H1 (cell line): Measurements from ENCODE around the gene TMEM258. TPM values are rescaled to one million over a fixed set of nuclear protein-coding genes. Genes with fewer than 3 reads are reported as not detected.

Source experiments
- TCF12 ChIP-seq: IDR thresholded peaks from 2 replicates; pipeline ENCODE4 v1.6.1; 2011; ENCODE audit warnings: low read depth, mild to moderate bottlenecking, low read length
- YY1 ChIP-seq: IDR thresholded peaks from 2 replicates; pipeline ENCODE4 v1.6.1; 2011; ENCODE audit warnings: low read depth, mild to moderate bottlenecking, low read length
- polyA plus RNA-seq, 7 experiments: library from polyadenylated mRNA; depleted of rRNA in 3 of 7; stranded (reverse) in 5 of 7; unstranded in 2 of 7; fragments of >200 nt in 5 of 7; fragments of 200-250 nt in 2 of 7; gene quantifications; 1 replicate in 5 of 7; 2 replicates in 1 of 7; 4 replicates in 1 of 7; pipeline versions ENCODE4 v1.2.1 to v1.2.3, GENCODE V29; 2011 to 2013; ENCODE audit warnings: missing spikeins in 2 of 7, mixed read lengths in 2 of 7
- total RNA-seq: library from RNA; stranded (reverse); fragmentation: NEBNext Ultra II Directional; extraction: Animal tissue kit (Norgen Biotek cat#: 25700); gene quantifications from 2 replicates; pipeline ENCODE4 v1.2.1, GENCODE V29; 2021
- TF ChIP-seq, protein P1 (sequence below): fragments of 300-600 bp; sonication (generic); IDR thresholded peaks from 2 replicates; pipeline ENCODE4 v1.7.1; 2012; ENCODE audit warnings: low read length, moderate library complexity, mild to moderate bottlenecking, inconsistent platforms; ENCODE audit not compliant: insufficient replicate concordance

TMEM258 gene
- total and polyA plus RNA-seq, 2 of the 8 experiments (the other 6 are each of a cell fraction or from before 2014, with no cell fraction given): 186 to 759 TPM

DNA sequence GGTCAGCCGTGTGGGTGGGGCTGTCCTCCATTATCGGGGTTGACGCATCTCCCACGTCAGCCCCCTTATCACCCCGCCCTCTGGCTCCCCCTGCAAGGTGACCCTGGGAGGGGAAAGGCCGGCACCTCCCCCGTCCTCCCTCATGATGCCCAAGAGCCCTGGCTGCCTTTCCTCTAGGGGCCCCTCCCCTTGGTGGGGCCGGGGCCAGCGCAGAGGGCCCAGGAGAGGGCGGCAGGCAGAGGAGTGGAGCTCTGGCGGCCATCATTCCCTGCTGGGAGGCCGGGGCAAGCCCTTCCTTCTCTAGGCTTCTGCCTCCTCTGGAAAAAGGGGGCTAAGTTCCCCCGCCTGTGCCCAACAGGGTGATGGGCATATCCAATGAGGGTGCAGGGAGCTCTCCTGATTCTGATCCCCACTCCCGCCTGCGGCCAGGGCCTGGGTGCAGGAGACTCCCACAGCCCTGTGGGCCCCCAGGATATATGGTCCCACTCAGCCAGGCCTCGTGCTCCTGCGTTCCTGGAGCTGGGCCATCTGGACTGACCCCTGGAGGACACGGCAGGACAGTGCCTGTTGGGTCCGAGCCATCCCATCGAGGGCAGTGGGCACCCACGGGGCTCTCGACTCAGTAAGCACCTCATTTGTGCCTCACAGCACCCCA, 27.7 kb downstream of the TMEM258 start (continued):
- TF ChIP-seq, protein P1, sequence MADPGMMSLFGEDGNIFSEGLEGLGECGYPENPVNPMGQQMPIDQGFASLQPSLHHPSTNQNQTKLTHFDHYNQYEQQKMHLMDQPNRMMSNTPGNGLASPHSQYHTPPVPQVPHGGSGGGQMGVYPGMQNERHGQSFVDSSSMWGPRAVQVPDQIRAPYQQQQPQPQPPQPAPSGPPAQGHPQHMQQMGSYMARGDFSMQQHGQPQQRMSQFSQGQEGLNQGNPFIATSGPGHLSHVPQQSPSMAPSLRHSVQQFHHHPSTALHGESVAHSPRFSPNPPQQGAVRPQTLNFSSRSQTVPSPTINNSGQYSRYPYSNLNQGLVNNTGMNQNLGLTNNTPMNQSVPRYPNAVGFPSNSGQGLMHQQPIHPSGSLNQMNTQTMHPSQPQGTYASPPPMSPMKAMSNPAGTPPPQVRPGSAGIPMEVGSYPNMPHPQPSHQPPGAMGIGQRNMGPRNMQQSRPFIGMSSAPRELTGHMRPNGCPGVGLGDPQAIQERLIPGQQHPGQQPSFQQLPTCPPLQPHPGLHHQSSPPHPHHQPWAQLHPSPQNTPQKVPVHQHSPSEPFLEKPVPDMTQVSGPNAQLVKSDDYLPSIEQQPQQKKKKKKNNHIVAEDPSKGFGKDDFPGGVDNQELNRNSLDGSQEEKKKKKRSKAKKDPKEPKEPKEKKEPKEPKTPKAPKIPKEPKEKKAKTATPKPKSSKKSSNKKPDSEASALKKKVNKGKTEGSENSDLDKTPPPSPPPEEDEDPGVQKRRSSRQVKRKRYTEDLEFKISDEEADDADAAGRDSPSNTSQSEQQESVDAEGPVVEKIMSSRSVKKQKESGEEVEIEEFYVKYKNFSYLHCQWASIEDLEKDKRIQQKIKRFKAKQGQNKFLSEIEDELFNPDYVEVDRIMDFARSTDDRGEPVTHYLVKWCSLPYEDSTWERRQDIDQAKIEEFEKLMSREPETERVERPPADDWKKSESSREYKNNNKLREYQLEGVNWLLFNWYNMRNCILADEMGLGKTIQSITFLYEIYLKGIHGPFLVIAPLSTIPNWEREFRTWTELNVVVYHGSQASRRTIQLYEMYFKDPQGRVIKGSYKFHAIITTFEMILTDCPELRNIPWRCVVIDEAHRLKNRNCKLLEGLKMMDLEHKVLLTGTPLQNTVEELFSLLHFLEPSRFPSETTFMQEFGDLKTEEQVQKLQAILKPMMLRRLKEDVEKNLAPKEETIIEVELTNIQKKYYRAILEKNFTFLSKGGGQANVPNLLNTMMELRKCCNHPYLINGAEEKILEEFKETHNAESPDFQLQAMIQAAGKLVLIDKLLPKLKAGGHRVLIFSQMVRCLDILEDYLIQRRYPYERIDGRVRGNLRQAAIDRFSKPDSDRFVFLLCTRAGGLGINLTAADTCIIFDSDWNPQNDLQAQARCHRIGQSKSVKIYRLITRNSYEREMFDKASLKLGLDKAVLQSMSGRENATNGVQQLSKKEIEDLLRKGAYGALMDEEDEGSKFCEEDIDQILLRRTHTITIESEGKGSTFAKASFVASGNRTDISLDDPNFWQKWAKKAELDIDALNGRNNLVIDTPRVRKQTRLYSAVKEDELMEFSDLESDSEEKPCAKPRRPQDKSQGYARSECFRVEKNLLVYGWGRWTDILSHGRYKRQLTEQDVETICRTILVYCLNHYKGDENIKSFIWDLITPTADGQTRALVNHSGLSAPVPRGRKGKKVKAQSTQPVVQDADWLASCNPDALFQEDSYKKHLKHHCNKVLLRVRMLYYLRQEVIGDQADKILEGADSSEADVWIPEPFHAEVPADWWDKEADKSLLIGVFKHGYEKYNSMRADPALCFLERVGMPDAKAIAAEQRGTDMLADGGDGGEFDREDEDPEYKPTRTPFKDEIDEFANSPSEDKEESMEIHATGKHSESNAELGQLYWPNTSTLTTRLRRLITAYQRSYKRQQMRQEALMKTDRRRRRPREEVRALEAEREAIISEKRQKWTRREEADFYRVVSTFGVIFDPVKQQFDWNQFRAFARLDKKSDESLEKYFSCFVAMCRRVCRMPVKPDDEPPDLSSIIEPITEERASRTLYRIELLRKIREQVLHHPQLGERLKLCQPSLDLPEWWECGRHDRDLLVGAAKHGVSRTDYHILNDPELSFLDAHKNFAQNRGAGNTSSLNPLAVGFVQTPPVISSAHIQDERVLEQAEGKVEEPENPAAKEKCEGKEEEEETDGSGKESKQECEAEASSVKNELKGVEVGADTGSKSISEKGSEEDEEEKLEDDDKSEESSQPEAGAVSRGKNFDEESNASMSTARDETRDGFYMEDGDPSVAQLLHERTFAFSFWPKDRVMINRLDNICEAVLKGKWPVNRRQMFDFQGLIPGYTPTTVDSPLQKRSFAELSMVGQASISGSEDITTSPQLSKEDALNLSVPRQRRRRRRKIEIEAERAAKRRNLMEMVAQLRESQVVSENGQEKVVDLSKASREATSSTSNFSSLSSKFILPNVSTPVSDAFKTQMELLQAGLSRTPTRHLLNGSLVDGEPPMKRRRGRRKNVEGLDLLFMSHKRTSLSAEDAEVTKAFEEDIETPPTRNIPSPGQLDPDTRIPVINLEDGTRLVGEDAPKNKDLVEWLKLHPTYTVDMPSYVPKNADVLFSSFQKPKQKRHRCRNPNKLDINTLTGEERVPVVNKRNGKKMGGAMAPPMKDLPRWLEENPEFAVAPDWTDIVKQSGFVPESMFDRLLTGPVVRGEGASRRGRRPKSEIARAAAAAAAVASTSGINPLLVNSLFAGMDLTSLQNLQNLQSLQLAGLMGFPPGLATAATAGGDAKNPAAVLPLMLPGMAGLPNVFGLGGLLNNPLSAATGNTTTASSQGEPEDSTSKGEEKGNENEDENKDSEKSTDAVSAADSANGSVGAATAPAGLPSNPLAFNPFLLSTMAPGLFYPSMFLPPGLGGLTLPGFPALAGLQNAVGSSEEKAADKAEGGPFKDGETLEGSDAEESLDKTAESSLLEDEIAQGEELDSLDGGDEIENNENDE: no peak
- peak; percentile 86 for TF ChIP-seq YY1
- TF ChIP-seq TCF12: no peak
- TF ChIP-seq, all 59 proteins: peak for 2
